PC-3 (cell line): ENCODE results near the gene ROR1.

ENCODE experiments used
- CTCF ChIP-seq: fragments of 300-600 bp; sonication (generic); conservative IDR thresholded peaks from 2 replicates; pipeline ENCODE4 v1.5.1; 2017; ENCODE audit warnings: antibody characterized with exemption, low read depth, mild to moderate bottlenecking, low read length
- EZH2 ChIP-seq: fragments of 300-600 bp; sonication (generic); IDR thresholded peaks from one replicate; pipeline ENCODE4 v1.6.1; 2017; ENCODE audit warnings: antibody characterized with exemption, mild to moderate bottlenecking, low read length; ENCODE audit not compliant: unreplicated experiment
- EZH2phosphoT487 ChIP-seq: fragments of 300-600 bp; sonication (generic); IDR thresholded peaks from 2 replicates; pipeline ENCODE4 v1.6.1; 2018; ENCODE audit warnings: mild to moderate bottlenecking, antibody characterized with exemption, low read length, borderline replicate concordance

GRCh38 chr1:64000021-64000420 is 226.2 kb downstream of the ROR1 start:
- no peak for TF ChIP-seq EZH2
- TF ChIP-seq CTCF: no peak
- no peak for TF ChIP-seq EZH2phosphoT487
